Left ventricle myocardium inferior (tissue), 1 donor: ENCODE data around the gene TOP1. TPM values are rescaled to one million over a fixed set of nuclear protein-coding genes. Genes with fewer than 3 reads are reported as not detected.

Experiments
- microRNA-seq: library from miRNA; unstranded; fragments of <30 nt; microRNA quantifications from one replicate; pipeline ENCODE4 v1.2.0, GENCODE V29; 2020
- total RNA-seq: library from RNA; stranded (reverse); fragmentation: NEBNext Ultra II Directional; extraction: Animal tissue kit (Norgen Biotek cat#: 25700); gene quantifications from one replicate; pipeline ENCODE4 v1.2.1, GENCODE V29; 2021
- donor health status: DM: no; HTN: yes; CAD: no; lungs with severe emphysema.

TOP1 gene
- total RNA-seq, 1 donor from 2014 or later = 23.9 TPM

Small RNA genes lying within 50 kb of the gene (microRNA-seq; reads per million reads assigned to microRNA genes)
- gene MIR6871 = not detected

Other genes starting within 250 kb of the TOP1 start
- 46.1 TPM for gene PLCG1, start 108.7 kb downstream of the TOP1 start, total RNA-seq